Immature natural killer cell (primary cell): Measurements from ENCODE around the gene C10orf90. TPM values are rescaled to one million over a fixed set of nuclear protein-coding genes. Genes with fewer than 3 reads are reported as not detected.

Experiments used
- DNase-seq, 3 donors: peaks; one replicate each; pipeline ENCODE4 v3.0.0; 2022; ENCODE audit warnings: mixed read lengths in 1 of 3
- H3K27ac Mint-ChIP-seq, 6 donors: one replicate each; pipeline ENCODE4 v1.8.0; 2020; ENCODE audit warnings: mixed read lengths in 6 of 6, mild to moderate bottlenecking in 5 of 6, inconsistent platforms in 4 of 6, moderate library complexity in 3 of 6
- H3K27me3 Mint-ChIP-seq, 3 donors: one replicate each; pipeline ENCODE4 v1.8.0; 2020 to 2021; ENCODE audit warnings: low read depth in 3 of 3, mild to moderate bottlenecking in 3 of 3, mixed read lengths in 3 of 3, moderate library complexity in 3 of 3, inconsistent platforms in 1 of 3
- H3K36me3 Mint-ChIP-seq, 3 donors: one replicate each; pipeline ENCODE4 v1.8.0; 2020; ENCODE audit warnings: mixed read lengths in 3 of 3, inconsistent platforms in 2 of 3, mild to moderate bottlenecking in 2 of 3
- H3K4me1 Mint-ChIP-seq, 2 donors: one replicate each; pipeline ENCODE4 v1.8.0; 2020; ENCODE audit warnings: inconsistent platforms in 2 of 2, mild to moderate bottlenecking in 2 of 2, mixed read lengths in 2 of 2, moderate library complexity in 1 of 2
- H3K4me3 Mint-ChIP-seq, 5 donors: one replicate each; pipeline ENCODE4 v1.8.0; 2020; ENCODE audit warnings: mild to moderate bottlenecking in 5 of 5, mixed read lengths in 5 of 5, inconsistent platforms in 3 of 5, moderate library complexity in 3 of 5
- H3K9me3 Mint-ChIP-seq, 6 donors: one replicate each; pipeline ENCODE4 v1.8.0; 2020; ENCODE audit warnings: mild to moderate bottlenecking in 6 of 6, mixed read lengths in 6 of 6, inconsistent platforms in 4 of 6, moderate library complexity in 3 of 6
- polyA plus RNA-seq, 3 donors: library from polyadenylated mRNA; unstranded; fragments of 300-500 nt; fragmentation: Illumina TruSeq; gene quantifications; one replicate each; pipeline ENCODE4 v1.2.3, GENCODE V29; 2021

The C10orf90 gene
- polyA plus RNA-seq, 3 donors from 2014 or later = not detected

DNA sequence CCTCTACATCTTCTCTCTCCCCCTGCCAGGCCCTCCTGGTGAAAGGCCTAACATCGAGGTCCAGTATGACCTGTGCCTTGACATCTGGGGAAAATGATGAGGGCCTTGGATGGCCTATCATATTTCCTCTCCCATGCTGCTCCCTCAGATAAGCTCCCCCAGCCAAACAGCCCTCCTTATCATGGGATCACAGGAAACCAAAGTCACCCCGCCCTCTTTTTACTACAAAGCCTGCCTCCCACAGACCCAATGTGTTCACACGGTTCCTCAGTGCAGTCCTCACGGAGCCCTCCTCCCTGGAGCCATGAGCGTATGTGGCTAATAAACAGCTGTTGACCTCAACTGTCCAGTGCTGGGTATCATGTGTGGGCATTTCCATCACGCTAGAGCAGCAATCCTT is 32.0 kb downstream of the C10orf90 start:
- Mint-ChIP-seq H3K27ac (no peak overlapping the region), H3K27me3 (peaks cover 3 to 8% (median 8%) of the 10 kb centered on the region in 3 donors), H3K4me3 (no peak overlapping the region), H3K9me3 (peaks cover 0 to 5% (median 0%) of the 10 kb centered on the region in 6 donors), H3K36me3 (no peaks in the 10 kb centered on the region), H3K4me1 (no peaks in the 10 kb centered on the region)
- DNase-seq = no peak

DNA sequence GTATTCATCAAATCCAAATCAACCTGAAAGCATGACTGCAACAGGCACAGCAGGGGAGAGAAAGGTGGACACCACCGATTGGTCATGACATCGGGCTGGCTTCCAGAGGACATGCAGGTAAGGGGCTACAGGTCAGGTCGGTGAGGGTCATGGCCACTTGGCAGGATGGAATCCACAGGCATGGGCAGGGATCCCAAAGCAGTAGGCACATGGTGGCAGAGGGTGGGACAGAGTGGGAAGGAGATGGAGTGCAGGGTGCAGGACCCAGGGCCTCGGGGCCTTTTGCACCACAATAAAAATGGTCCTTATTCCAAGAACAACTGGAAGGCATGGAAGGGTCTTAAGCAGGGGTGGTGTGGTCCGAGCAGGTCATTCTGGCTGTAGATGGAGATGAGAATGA is 33.0 kb downstream of the C10orf90 start:
- Mint-ChIP-seq H3K27ac (no peak overlapping the region), H3K4me1 (no peaks in the 10 kb centered on the region), H3K9me3 (peaks cover 0 to 6% (median 0%) of the 10 kb centered on the region in 6 donors), H3K36me3 (no peaks in the 10 kb centered on the region), H3K4me3 (no peak overlapping the region), H3K27me3 (peaks cover 3 to 5% (median 4%) of the 10 kb centered on the region in 3 donors)
- DNase-seq = no peak

DNA sequence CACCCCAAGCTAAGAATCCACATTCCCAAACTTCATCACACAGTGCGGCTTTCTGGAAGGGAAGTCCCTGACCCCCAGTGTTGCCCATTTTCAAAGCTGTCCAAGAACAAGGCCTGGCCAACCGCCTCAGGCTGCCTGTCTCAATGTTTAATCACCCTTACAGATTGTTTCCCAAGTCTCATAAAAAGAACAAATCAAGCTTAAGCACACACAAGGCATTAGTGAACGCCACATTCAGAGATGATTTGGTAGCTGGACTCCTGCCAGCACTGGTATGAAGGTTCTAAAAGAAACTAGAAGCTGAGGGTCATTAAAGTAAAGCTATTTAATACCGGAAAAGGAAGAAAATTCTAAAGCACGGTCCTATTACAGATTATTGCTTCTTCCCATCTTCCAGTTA is 35.6 kb downstream of the C10orf90 start:
- no peak for DNase-seq
- Mint-ChIP-seq H3K27ac (no peak overlapping the region), H3K27me3 (peaks cover 3 to 6% (median 4%) of the 10 kb centered on the region in 3 donors), H3K4me3 (no peak overlapping the region), H3K36me3 (no peaks in the 10 kb centered on the region), H3K9me3 (peaks cover 0 to 6% (median 0%) of the 10 kb centered on the region in 6 donors), H3K4me1 (no peaks in the 10 kb centered on the region)

DNA sequence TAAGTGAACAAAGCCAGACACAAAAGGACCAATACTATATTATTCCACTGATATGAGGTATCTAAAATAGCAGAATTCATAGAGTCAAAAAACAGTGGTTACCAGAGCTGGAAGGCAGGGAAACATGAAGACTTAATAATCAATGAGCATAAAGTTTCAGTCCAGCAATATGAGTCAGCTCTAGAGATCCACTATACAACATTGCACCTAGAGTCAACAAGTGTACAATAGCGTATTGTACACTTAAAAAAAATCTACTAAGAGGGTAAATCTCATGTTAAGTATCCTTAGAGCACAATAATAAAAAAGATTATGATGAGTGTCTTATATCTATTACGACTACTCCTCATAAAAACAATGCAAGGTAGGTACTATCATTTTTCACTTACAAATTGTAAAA is 36.1 kb downstream of the C10orf90 start:
- Mint-ChIP-seq H3K9me3 (peaks cover 0 to 6% (median 0%) of the 10 kb centered on the region in 6 donors), H3K27ac (no peak overlapping the region), H3K4me1 (no peaks in the 10 kb centered on the region), H3K36me3 (no peaks in the 10 kb centered on the region), H3K27me3 (peaks cover 3 to 6% (median 4%) of the 10 kb centered on the region in 3 donors), H3K4me3 (no peak overlapping the region)
- DNase-seq = no peak

DNA sequence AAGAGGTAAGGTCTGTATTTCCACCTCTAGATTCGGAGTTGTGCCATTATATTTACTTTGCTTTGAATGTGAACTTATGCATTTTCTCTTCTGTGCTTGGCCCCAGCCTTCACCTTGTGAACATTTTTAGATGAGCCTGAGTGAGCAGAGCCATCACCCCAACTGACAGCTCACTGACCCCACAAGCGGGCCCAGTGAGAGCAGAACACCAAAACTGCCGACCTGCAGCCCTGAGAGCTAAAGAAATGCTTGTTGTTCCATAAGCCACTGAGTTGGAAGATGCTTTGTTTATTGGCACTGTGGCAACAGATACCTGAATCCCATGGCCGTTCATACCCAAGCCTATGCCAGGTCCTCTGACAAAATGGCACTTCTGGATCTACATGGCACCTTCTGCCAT is 37.8 kb downstream of the C10orf90 start:
- H3K9me3 Mint-ChIP-seq = peaks cover 0 to 6% (median 0%) of the 10 kb centered on the region in 6 donors
- peaks cover 3 to 5% (median 4%) of the 10 kb centered on the region in 3 donors for H3K27me3 Mint-ChIP-seq

DNA sequence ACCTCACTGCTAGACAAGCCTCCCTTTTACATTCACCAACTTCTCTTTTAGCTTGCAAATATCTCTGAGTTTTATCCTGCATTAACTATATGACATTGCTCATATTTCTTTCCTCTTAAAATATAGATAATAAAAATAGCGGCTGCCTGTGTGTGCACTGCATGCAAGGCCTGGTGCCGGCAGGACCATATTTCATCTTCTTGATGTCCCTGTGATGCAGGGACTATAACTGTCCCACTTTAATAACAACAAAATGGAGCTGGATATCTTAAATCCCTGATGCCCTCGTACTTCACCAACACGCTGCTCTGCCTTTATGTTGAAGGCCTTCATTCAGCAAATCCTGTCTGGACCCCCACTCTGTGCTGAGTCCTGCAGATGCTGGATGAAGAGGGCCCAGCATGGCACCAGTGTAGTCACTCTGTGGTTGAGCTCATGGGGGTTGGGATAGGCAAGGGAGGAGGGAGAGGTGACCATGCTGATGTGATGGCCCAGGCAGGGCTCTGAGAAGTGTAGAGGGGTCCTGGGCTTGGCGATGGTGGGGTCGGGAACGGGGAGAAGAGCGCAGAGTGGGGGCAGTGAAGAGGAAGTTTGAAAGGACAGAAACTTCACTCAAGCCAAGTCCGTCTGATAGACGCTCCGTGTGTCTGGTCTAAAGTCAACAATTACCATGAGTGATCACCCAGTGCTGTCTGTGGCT is 40.4 kb downstream of the C10orf90 start:
- Mint-ChIP-seq H3K4me1 (no peaks in the 10 kb centered on the region), H3K9me3 (peaks cover 0 to 2% (median 0%) of the 10 kb centered on the region in 6 donors), H3K4me3 (no peak overlapping the region), H3K36me3 (no peaks in the 10 kb centered on the region), H3K27me3 (peaks cover 2 to 6% (median 5%) of the 10 kb centered on the region in 3 donors), H3K27ac (no peak overlapping the region)
- no peak for DNase-seq

More for the DNA sequence above, 37.8 kb downstream of the C10orf90 start:
- H3K4me3 Mint-ChIP-seq = no peak overlapping the region
- DNase-seq = no peak
- H3K4me1 Mint-ChIP-seq = no peaks in the 10 kb centered on the region
- H3K36me3 Mint-ChIP-seq = no peaks in the 10 kb centered on the region
- H3K27ac Mint-ChIP-seq = no peak overlapping the region

DNA sequence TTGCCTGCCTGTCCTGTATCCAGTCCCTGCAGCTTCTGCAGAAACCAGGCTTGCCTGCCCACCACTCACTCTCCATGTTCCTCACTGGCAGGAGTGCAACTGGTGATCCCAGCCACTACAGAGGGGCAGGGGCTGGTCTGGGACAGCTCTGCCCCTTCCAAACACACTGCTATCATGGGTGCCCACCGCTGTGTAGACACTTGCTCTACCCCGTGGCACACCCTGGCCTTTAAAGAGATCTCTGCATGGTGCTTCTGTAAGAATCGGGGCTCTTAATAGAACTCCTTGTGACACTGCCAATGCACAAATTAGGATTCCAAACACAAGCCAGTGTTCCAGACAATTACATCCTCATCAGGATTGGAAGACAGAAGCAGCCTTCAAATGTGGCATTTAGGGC is 41.7 kb downstream of the C10orf90 start:
- peaks cover 2 to 5% (median 2%) of the 10 kb centered on the region in 3 donors for H3K27me3 Mint-ChIP-seq
- H3K4me3 Mint-ChIP-seq = no peak overlapping the region
- H3K9me3 Mint-ChIP-seq = peaks cover 0 to 2% (median 0%) of the 10 kb centered on the region in 6 donors
- H3K36me3 Mint-ChIP-seq = no peaks in the 10 kb centered on the region
- no peaks in the 10 kb centered on the region for H3K4me1 Mint-ChIP-seq
- H3K27ac Mint-ChIP-seq = no peak overlapping the region
- DNase-seq = no peak

DNA sequence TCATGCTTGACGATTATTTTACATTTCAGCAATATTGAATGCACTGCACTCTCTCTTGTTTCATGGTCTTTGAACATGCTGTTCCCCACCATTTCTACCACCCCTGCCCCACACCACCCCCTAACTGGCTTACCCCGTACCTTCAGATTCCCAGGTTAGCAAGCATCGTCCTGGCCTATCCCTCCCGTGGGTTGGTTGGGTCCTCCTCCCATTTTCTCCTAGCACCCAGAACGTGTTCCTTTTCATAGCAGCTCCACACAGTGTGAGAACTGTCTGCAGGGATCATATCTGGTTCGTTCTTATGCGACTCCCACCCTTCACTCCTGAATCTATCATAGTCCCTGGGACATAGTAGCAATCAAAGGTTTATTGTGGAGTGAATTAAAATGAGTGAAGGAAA is 48.6 kb downstream of the C10orf90 start:
- DNase-seq = no peak
- Mint-ChIP-seq H3K4me1 (no peaks in the 10 kb centered on the region), H3K27ac (no peak overlapping the region), H3K9me3 (no peaks in the 10 kb centered on the region), H3K27me3 (peaks cover 0 to 9% (median 6%) of the 10 kb centered on the region in 3 donors), H3K4me3 (no peak overlapping the region), H3K36me3 (no peaks in the 10 kb centered on the region)

DNA sequence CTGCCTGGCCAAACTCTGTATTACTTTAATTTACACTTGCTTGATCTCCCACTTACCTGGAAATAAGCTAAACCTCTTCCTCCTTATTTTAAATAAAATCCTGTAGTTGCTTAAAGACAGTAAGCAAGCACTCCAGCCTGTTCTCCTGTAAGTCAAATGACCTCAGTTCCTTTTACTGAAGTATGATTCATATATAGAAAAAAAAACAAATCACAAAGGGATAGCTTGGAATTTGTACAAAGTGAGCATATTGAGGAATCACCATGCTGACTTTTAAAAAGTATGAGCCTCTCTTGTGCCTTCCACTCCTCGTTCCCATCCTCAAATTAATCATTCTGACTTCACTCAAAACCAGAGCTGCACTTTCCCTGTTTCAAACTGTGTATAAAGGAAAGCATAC is 52.0 kb downstream of the C10orf90 start:
- H3K36me3 Mint-ChIP-seq = no peaks in the 10 kb centered on the region
- no peaks in the 10 kb centered on the region for H3K9me3 Mint-ChIP-seq
- no peak for DNase-seq
- H3K27ac Mint-ChIP-seq = no peak overlapping the region
- peaks cover 0 to 6% (median 6%) of the 10 kb centered on the region in 3 donors for H3K27me3 Mint-ChIP-seq
- H3K4me3 Mint-ChIP-seq = no peak overlapping the region
- H3K4me1 Mint-ChIP-seq = no peaks in the 10 kb centered on the region

DNA sequence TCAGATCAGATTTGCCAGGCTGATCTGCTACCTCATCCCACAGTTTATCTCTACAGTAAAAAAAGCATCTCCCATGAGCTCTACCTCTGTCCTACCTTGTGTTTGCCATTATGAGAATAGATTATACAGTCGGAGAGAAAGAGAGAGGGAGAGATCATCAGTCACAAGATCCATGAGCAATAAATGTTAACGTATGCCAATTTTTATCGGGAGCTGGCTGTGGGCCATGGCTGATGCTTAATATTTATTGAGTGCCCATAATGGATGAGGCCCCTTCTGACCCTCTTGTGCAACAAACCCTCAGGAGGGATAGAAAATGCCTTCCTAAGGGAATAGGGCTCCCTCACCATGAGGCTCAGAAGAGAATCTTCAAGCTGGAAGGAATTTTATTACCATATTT is 52.8 kb downstream of the C10orf90 start:
- Mint-ChIP-seq H3K36me3 (no peaks in the 10 kb centered on the region), H3K4me1 (no peaks in the 10 kb centered on the region), H3K27me3 (peaks cover 0 to 5% (median 4%) of the 10 kb centered on the region in 3 donors), H3K27ac (no peak overlapping the region), H3K4me3 (no peak overlapping the region), H3K9me3 (no peaks in the 10 kb centered on the region)
- DNase-seq = no peak

DNA sequence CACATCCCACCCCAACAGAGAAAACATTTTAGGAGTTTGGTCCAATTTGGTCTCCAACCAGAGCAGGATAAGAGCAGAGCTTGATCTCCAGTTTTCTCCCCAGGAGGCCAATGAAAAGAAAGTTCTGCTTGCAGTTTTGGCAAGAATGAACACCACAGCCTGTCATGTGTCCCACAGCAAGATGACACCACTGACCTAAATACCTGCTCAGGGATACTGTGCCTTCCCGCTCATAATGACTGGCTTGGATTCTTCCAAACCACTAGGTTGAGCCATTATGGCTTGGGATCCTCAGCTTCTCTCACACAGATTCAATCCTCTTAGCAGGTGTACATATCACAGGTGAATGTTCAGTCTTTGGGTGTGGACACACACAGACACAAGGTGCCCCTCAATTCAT is 53.3 kb downstream of the C10orf90 start:
- no peak for DNase-seq
- no peak overlapping the region for H3K27ac Mint-ChIP-seq
- H3K9me3 Mint-ChIP-seq = no peaks in the 10 kb centered on the region
- H3K27me3 Mint-ChIP-seq = peaks cover 0 to 4% (median 2%) of the 10 kb centered on the region in 3 donors
- H3K4me1 Mint-ChIP-seq = no peaks in the 10 kb centered on the region
- no peak overlapping the region for H3K4me3 Mint-ChIP-seq
- no peaks in the 10 kb centered on the region for H3K36me3 Mint-ChIP-seq

DNA sequence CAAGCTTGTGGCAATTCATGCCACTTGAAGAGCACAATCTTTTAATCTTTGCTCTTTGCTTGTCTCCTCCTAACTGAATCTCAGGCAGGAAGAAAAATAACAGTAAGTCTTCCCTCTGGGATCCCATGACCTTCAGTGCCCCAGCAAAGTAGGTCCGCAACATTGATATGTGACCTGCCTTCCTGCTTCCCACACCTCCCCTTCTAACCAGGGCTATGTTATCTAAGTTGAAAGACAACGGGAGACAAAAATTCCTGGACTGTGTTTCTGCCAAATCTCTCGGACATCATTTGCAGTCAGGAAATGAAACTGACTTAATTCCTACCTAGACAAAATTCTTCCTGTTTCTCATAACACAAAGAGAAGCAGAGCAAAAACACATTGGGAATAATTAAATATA is 53.8 kb downstream of the C10orf90 start:
- no peak overlapping the region for H3K27ac Mint-ChIP-seq
- H3K9me3 Mint-ChIP-seq = no peaks in the 10 kb centered on the region
- H3K27me3 Mint-ChIP-seq = peaks cover 0 to 4% (median 0%) of the 10 kb centered on the region in 3 donors
- H3K4me3 Mint-ChIP-seq = no peak overlapping the region
- no peaks in the 10 kb centered on the region for H3K36me3 Mint-ChIP-seq
- H3K4me1 Mint-ChIP-seq = no peaks in the 10 kb centered on the region
- no peak for DNase-seq

DNA sequence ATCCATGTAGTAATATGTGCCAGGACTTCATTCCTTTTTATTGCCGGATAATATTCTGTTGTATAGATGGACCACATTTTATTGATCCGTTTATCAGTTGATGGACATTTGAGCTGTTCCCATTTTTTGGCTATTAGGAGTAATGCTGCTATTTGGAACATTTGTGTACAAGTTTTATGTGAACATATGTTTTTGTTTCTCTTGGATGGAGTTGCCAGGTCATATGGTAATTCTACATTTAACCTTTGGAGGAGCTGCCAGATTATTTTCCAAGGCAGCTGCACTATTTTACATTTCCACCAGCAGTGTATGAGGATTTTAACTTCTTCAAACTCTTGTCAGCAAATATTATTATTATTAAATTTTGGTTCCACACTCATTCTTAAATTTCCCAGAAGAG is 59.2 kb downstream of the C10orf90 start:
- DNase-seq = no peak
- Mint-ChIP-seq H3K27me3 (peaks cover 3 to 6% (median 5%) of the 10 kb centered on the region in 3 donors), H3K9me3 (peaks cover 0 to 1% (median 0%) of the 10 kb centered on the region in 6 donors), H3K36me3 (no peaks in the 10 kb centered on the region), H3K4me1 (no peaks in the 10 kb centered on the region), H3K4me3 (no peak overlapping the region), H3K27ac (no peak overlapping the region)

DNA sequence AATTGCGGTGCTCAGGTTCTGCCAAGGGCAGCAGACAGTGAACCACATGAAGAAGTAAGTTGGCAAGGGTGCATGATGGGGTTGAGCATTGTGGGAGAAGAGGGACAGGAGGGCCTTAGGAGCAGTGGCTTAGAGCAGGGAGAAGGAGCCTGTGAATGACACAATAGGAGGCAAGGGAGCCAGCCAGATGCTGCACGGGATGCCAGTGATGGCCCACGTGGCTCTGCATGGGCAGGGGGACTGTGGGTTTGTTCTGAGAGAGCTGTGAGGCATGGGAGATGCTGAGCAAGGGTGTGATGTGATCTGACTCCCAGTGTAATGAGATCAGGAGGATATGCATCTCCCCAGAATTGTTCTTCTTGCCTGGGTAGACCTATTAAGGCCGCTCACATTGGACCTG is 60.9 kb downstream of the C10orf90 start:
- Mint-ChIP-seq H3K9me3 (peaks cover 0 to 1% (median 0%) of the 10 kb centered on the region in 6 donors), H3K4me1 (no peaks in the 10 kb centered on the region), H3K36me3 (no peaks in the 10 kb centered on the region), H3K27ac (no peak overlapping the region), H3K27me3 (peaks cover 3 to 6% (median 5%) of the 10 kb centered on the region in 3 donors), H3K4me3 (no peak overlapping the region)
- DNase-seq = no peak
